Islet precursor cell (in vitro differentiated cells): ENCODE results near the gene ZFAND3.
"Not testable (repeated sequence)": the region's sequence is repeated elsewhere in the genome, so short reads cannot be mapped to it uniquely, and the experiment has no call there.

Experiments
- DNase-seq: peaks from one replicate; pipeline ENCODE4 v3.0.0-alpha.2; 2018

The ZFAND3 gene

GRCh38 chr6:38103921-38104320 is 284.4 kb downstream of the ZFAND3 start:
- DNase-seq = peak; percentile 63

- DNase-seq = no peak
Measured at GRCh38 chr6:38105066-38105465, 285.5 kb downstream of the ZFAND3 start.

- DNase-seq = no peak
Measured at GRCh38 chr6:38107073-38107472, 287.5 kb downstream of the ZFAND3 start.

GRCh38 chr6:38110481-38110971 is 291.0 kb downstream of the ZFAND3 start:
- DNase-seq = no peak

- DNase-seq = no peak
Measured at GRCh38 chr6:38112181-38112580, 292.7 kb downstream of the ZFAND3 start.

- no peak for DNase-seq
Measured at GRCh38 chr6:38113825-38114576, 294.5 kb downstream of the ZFAND3 start.

GRCh38 chr6:38114976-38115625 is 295.6 kb downstream of the ZFAND3 start:
- DNase-seq = no peak

GRCh38 chr6:38115626-38116008 is 296.1 kb downstream of the ZFAND3 start:
- no peak for DNase-seq

- DNase-seq = no peak
Measured at GRCh38 chr6:38116248-38116647, 296.7 kb downstream of the ZFAND3 start.

GRCh38 chr6:38117281-38117680 is 297.8 kb downstream of the ZFAND3 start:
- DNase-seq = no peak

- DNase-seq = no peak
Measured at GRCh38 chr6:38118791-38119365, 299.4 kb downstream of the ZFAND3 start.

- DNase-seq = no peak
Measured at GRCh38 chr6:38119516-38119915, 300.0 kb downstream of the ZFAND3 start.

GRCh38 chr6:38124224-38124926 is 304.8 kb downstream of the ZFAND3 start:
- not testable (repeated sequence) for DNase-seq

- DNase-seq = no peak
Measured at GRCh38 chr6:38127284-38127683, 307.8 kb downstream of the ZFAND3 start.

- peak; percentile 26 for DNase-seq
Measured at GRCh38 chr6:38131527-38131965, 312.0 kb downstream of the ZFAND3 start.

GRCh38 chr6:38133932-38134703 is 314.6 kb downstream of the ZFAND3 start:
- peak; percentile 62 for DNase-seq

GRCh38 chr6:38134704-38135088 is 315.2 kb downstream of the ZFAND3 start:
- DNase-seq = peak; percentile 16

- peak; percentile 47 for DNase-seq
Measured at GRCh38 chr6:38136547-38136946, 317.0 kb downstream of the ZFAND3 start.

GRCh38 chr6:38137608-38138265 is 318.2 kb downstream of the ZFAND3 start:
- peak; percentile 45 for DNase-seq

GRCh38 chr6:38138374-38138773 is 318.8 kb downstream of the ZFAND3 start:
- DNase-seq = peak; percentile 43

- DNase-seq = peak; percentile 15
Measured at GRCh38 chr6:38141085-38141484, 321.6 kb downstream of the ZFAND3 start.

- peak; percentile 21 for DNase-seq
Measured at GRCh38 chr6:38141716-38142115, 322.2 kb downstream of the ZFAND3 start.
